ENCODE measurements around the gene SLC22A16. TPM values are rescaled to one million over a fixed set of nuclear protein-coding genes. Genes with fewer than 3 reads are reported as not detected.

Gene SLC22A16
- total and polyA plus RNA-seq, 10 of the 15 experiments (the other 5 are each of a cell fraction or from before 2014, with no cell fraction given) = not detected

DNA sequence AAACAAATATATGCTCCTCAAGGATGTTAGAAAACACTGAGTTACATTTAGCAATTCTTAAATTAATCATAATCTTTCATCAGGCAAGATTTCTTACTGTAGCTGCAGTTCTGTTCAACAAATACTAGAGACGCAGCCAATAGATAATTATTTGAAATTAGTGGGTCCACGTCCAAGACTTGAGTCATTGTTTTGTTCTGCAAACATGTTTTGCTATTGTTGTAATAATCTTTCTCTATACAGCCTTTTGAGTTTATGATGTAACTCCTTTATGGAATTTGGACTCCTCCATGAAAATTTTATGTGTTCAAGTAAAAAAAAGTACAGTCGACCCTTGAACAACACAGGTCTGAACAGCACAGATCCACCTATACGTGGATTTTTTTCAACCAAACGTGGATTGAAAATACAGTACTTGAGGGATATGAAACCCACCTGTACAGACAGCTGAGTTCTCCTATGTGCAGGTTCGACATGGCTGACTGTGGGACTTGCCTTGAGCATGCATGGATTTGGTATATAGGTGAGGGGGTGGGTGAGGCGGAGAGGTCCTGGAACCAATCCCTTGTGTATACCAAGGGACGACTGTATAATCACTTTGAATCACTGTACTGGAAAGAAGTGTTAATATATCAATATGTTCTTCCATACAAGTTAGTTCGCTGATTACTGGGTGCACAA, 41.3 kb upstream of the SLC22A16 start:
- DNase-seq (ENCODE audit: low read depth, low spot score) = no peak
- H3K4me2 ChIP-seq (ENCODE audit: control insufficient read depth, insufficient read depth) = no peak overlapping the region
- H3K4me1 ChIP-seq (ENCODE audit: control insufficient read depth, insufficient read depth, low read length) = no peaks in the 10 kb centered on the region
- RAD21 ChIA-PET (ENCODE audit: unreplicated experiment) = no interaction called here
- no peak overlapping the region for H3K4me3 ChIP-seq
- WGBS (ENCODE audit: insufficient coverage, insufficient replicate concordance, low lambda C conversion rate, missing lambda C conversion rate) = 43% methylated on average over 9 of the region's 9 CpGs
- no peaks in the 10 kb centered on the region; a peak in 1 of 4 replicates for H3K27me3 ChIP-seq (replicated peaks in 1 of 2; ENCODE audit: control insufficient read depth in 2 of 2, insufficient read depth in 2 of 2, low read length in 1 of 2)
- ATAC-seq = no peak
- H3K36me3 ChIP-seq (ENCODE audit: control insufficient read depth in 2 of 2, insufficient read depth in 2 of 2, low read length in 1 of 2) = no peaks in the 10 kb centered on the region
- TF ChIP-seq TCF12 (IDR thresholded peaks at IDR 0.05; ENCODE audit: low read depth, low read length) (no peak), KAT2A (conservative IDR thresholded peaks at IDR 0.05; ENCODE audit: control insufficient read depth, low read depth, low read length) (no peak), IKZF1 (conservative IDR thresholded peaks at IDR 0.05) (no peak), CEBPZ (IDR thresholded peaks at IDR 0.05; ENCODE audit: low read depth, low read length) (no peak), CHD4 (IDR thresholded peaks at IDR 0.05) (no peak), ZBTB11 (CRISPR knock-in tag; IDR thresholded peaks at IDR 0.05) (no peak)
- POLR2A ChIA-PET = interaction anchor here (0.6 kb wide), 1 partner anchor 331 kb away, joined by 4 read pairs; no protein-coding TSS in a partner anchor
- SMC1A ChIA-PET (ENCODE audit: uncharacterized antibody, unreplicated experiment) = interaction anchor here (2.1 kb wide), 1 partner anchor 10 kb away, joined by 6 read pairs; no protein-coding TSS in a partner anchor
- no peak overlapping the region for H3K9ac ChIP-seq (ENCODE audit: control insufficient read depth, insufficient read depth, low read length)
- intact Hi-C loops (cut with micrococcal nuclease; ENCODE audit: unreplicated experiment) = no loop called here
- H2AFZ ChIP-seq (ENCODE audit: control insufficient read depth, low read depth, low read length) = no peak overlapping the region
- CTCF ChIA-PET = interaction anchor here (0.6 kb wide), 1 partner anchor 30 kb away, joined by 4 read pairs; no protein-coding TSS in a partner anchor
- H3K9me3 ChIP-seq (replicated peaks; ENCODE audit: control insufficient read depth, insufficient read depth, low read length) = no peaks in the 10 kb centered on the region
- in situ Hi-C loops (cut with MboI) = no loop called here
- no TSS peak for BruUV-seq (replicated peaks)
- FAIRE-seq = no peak
- no peaks in the 10 kb centered on the region for H4K20me1 ChIP-seq (ENCODE audit: control insufficient read depth, insufficient read depth)
- H3K79me2 ChIP-seq (ENCODE audit: control insufficient read depth, insufficient read depth, low read length) = no peaks in the 10 kb centered on the region
- no peak overlapping the region for H3K27ac ChIP-seq (ENCODE audit: control insufficient read depth, insufficient read depth)

Measured in GM12878 (cell line).